GM12891 (cell line): Measurements from ENCODE around the gene RAC3.

ENCODE experiments used
- PAX5 ChIP-seq: IDR thresholded peaks from 2 replicates; pipeline ENCODE4 v1.6.1; 2011; ENCODE audit warnings: low read length, moderate library complexity, mild to moderate bottlenecking; ENCODE audit not compliant: insufficient read depth, severe bottlenecking
- POLR2A ChIP-seq: IDR thresholded peaks from 2 replicates; pipeline ENCODE4 v1.6.1; 2011; ENCODE audit warnings: low read depth, low read length, control low read depth
- POLR2AphosphoS5 ChIP-seq: IDR thresholded peaks from 2 replicates; pipeline ENCODE4 v1.6.1; 2011; ENCODE audit warnings: low read depth, low read length, control low read depth
- POU2F2 ChIP-seq: IDR thresholded peaks from 2 replicates; pipeline ENCODE4 v1.6.1; 2011; ENCODE audit warnings: low read depth, mild to moderate bottlenecking, control low read depth, low read length, moderate library complexity
- SPI1 ChIP-seq: IDR thresholded peaks from 2 replicates; pipeline ENCODE4 v1.6.1; 2011; ENCODE audit warnings: low read depth, low read length, control low read depth
- TAF1 ChIP-seq: IDR thresholded peaks from 2 replicates; pipeline ENCODE4 v1.6.1; 2011; ENCODE audit warnings: low read depth, low read length, control low read depth

DNA sequence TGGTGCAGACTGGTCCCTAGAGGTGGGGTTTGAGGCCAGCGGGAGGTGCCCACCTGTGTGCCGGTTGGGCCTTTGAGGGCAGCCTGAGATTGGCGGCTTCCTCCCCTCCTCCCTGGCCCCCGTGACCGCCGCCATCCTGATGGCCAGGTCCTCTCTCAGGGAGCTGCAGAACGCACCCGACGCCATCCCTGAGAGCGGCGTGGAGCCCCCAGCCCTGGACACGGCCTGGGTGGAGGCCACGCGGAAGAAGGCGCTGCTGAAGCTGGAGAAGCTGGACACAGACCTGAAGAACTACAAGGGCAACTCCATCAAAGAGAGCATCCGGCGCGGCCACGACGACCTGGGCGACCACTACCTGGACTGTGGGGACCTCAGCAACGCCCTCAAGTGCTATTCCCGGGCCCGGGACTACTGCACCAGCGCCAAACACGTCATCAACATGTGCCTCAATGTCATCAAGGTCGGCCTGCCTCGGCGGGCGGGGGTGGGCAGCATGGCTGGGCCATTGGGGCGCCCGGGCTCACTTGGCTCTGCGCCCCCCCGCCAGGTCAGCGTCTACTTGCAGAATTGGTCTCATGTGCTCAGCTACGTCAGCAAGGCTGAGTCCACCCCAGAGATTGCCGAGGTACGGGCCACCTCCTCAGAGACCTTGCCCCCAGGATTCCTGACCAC is 23.0 kb downstream of the RAC3 start:
- TF ChIP-seq TAF1 (no peak), SPI1 (no peak), POLR2A (no peak), POLR2AphosphoS5 (no peak), POU2F2 (no peak), PAX5 (no peak)
